Stimulated activated CD8-positive, alpha-beta memory T cell treated with anti-CD3 and anti-CD28 coated beads, Interleukin-15, amount 100 ng/mL, for 48 hours (primary cell): Measurements from ENCODE around the gene DIO2.

ENCODE experiments used
- DNase-seq, 2 donors: peaks; one replicate each; pipeline ENCODE4 v3.0.0-alpha.2; 2020; ENCODE audit warnings: low read depth in 2 of 2

The DIO2 gene

DNA sequence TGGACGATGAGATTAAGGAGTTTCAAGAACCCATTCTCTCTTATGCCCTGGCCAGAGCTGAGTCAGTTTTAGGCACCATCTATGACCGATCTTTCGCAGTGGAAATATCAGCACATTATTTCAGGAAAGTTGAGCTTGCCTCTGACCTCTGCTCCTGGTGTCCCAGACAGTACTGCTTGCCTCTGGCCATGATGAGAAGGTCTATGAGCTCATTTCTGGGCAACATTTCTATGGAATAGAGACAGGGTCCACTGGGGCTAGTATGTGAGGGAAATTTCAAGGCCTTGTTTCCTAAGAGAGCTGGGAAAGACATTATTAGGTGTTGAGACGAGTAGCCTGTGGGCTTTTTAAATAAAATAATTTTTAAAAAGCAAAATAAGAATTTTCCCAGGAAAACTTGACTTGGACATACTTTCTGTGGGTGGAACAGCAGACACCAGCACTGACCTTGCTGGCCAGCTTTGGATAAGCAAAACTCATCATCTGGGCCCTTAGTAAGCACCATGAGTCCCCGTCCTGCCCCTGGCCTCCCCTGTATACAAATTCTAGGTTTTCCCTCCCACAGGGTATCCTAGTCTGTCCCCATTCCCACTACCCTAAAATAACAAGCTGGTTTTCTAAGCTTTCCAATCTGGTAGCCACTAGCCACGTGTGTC, 43.4 kb downstream of the DIO2 start:
- no peak for DNase-seq

DNA sequence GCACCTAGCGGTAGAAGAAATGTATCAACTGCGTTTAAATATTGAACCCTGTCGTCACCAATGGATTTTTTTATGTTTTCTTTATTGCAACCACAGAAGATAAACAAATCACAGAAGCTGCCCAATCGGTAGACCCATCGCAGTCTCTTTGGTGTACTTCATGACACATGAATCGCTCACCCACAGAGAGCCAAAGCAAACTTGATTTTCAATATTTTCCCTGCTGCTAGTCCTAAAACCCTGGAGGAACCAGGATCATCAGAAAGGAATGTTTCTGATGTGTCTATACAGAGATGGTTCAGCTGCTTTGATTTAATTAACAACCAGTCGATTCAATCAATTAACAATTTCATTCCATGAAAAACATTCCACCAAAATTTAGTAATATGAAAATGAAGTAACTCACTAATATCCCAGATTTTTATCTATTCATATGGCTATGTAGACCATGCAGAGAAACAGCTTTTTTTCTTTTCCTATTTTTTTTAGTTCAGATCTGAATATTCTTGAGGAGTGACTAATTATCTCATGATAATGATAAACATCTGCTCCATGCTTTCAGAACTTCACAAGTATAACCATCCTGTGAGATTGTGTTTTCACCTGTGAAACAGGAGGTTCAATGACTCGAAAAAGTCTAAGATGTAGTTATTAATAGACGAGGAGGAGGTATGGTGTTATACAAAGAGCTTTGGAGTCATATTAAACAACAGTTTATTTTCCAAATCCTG, 46.1 kb downstream of the DIO2 start:
- DNase-seq, result no peak

DNA sequence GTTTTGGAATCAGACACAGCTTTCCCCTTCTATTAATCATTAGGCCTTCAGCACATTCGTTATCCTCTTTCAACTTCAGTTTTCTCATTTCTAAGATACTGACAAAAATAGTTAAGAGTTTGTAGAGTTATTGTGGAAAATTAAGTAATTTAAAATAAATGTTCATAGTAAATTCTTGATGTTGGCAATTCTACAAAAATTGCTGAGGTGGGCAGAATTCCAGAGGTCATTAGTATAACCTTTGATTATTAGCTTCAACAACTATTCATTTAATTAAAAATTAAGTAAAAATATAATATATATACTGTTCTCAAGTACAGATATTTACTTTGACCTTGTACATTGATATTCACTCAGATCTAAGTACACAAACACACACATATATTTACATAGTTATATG, 58.5 kb downstream of the DIO2 start:
- DNase-seq, result no peak

DNA sequence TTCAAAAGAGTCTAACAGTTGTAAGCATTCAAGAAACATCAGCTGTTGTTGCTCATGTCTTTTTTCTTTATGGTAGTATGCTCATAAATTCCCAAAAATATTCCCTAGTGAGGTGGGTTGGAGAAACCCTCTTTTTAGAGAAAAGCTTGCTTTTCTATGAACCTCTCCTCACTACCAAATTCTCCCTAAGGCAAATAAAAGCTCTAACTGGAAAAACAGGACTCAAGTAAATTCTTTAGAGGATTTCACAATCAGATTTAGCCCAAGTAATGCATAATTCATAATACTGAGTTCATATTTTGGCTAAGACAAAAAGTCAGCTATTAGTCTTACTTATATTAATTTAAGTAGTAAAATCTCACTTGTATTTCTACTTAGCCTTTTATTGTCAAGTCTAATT, 59.1 kb downstream of the DIO2 start:
- DNase-seq, result no peak

DNA sequence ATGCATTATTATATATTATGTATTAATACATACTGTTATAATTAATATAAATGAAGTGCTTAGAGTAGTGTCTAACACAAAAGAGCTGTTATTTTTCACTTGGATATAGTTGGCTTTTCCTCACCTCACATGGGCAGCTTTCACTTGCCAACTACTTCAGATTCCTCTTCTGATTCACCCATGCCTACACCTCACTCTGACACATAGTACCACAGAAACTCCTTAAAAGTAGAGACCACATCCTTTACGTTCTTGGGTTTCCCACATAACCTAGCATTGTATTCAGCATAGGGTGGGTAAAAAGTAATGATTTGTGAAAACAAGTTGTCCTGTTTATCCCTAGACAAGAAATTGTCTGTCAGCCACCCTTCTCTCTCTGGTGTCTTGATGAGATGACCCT, 61.0 kb downstream of the DIO2 start:
- no peak for DNase-seq
